ENCODE data around the gene OR52K2. TPM values are rescaled to one million over a fixed set of nuclear protein-coding genes. Genes with fewer than 3 reads are reported as not detected.

OR52K2 gene
- total and polyA plus RNA-seq, 2 of the 13 experiments (the other 11 are each of a cell fraction or from before 2014, with no cell fraction given) = not detected

DNA sequence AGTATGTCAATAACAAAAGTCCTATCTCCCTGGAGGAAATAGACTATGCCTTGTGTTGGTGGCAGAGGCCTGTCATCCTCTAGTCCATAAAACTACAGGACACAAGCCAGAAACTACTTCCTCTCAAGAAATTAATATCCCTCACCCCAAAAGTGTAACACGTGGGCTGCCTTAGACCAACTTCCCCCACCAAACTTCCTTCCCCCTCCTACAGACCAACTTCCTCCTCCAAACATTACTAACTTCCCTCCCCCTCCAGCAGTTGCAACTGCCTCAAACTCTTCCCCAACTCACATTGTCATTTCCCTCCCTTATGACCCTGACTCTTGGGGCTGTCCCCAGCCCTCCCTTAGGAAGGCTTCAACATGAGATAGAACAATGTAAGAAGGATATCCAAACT is 6.3 kb downstream of the OR52K2 start:
- H4K20me1 ChIP-seq (ENCODE audit: insufficient read depth, low read length) = no peaks in the 10 kb centered on the region
- ChIA-PET POLR2A (no interaction called here), CTCF (ENCODE audit: low intra/inter-chr PET ratio, low total read pairs) (no interaction called here)
- FAIRE-seq = no peak
- no peak for DNase-seq (ENCODE audit: low spot score)
- H3K27ac ChIP-seq (ENCODE audit: extremely low read length, insufficient read depth, low read length) = no peak overlapping the region
- H3K9ac ChIP-seq (ENCODE audit: insufficient read depth, low read depth, low read length) = no peak overlapping the region
- H3K4me3 ChIP-seq (replicated peaks in 1 of 3; ENCODE audit: insufficient read depth in 1 of 3, low read depth in 2 of 3, low read length in 3 of 3) = no peak overlapping the region
- H3K27me3 ChIP-seq (ENCODE audit: control insufficient read depth in 1 of 2, insufficient read depth in 2 of 2, low read length in 2 of 2) = no peaks in the 10 kb centered on the region; a peak in 1 of 5 replicates
- H3K9me3 ChIP-seq (ENCODE audit: low read length) = no peaks in the 10 kb centered on the region
- no peak overlapping the region for H3K4me2 ChIP-seq (ENCODE audit: low read depth, low read length)
- in situ Hi-C loops (cut with HindIII; ENCODE audit: extremely low pct_ligation_motif_present, low pct_unique_long_range_greater_than_20kb) = no loop called here
- BruUV-seq (replicated peaks) = no TSS peak
- H3K36me3 ChIP-seq (replicated peaks in 1 of 2; ENCODE audit: control insufficient read depth in 1 of 2, insufficient read depth in 2 of 2, low read length in 2 of 2) = no peaks in the 10 kb centered on the region
- H3K4me1 ChIP-seq (ENCODE audit: insufficient read depth, low read length) = no peaks in the 10 kb centered on the region
- TF ChIP-seq ZFP90 (CRISPR knock-in tag; IDR thresholded peaks at IDR 0.05; ENCODE audit: borderline replicate concordance) (no peak), ZNF816 (CRISPR knock-in tag; IDR thresholded peaks at IDR 0.05; ENCODE audit: borderline replicate concordance) (no peak), ZNF530 (CRISPR knock-in tag; IDR thresholded peaks at IDR 0.05; ENCODE audit: low read depth) (no peak), MEIS1 (CRISPR knock-in tag; IDR thresholded peaks at IDR 0.05; ENCODE audit: borderline replicate concordance) (no peak)
- TF ChIP-seq, protein P1, sequence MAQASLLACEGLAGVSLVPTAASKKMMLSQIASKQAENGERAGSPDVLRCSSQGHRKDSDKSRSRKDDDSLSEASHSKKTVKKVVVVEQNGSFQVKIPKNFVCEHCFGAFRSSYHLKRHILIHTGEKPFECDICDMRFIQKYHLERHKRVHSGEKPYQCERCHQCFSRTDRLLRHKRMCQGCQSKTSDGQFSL (CRISPR knock-in tag; IDR thresholded peaks at IDR 0.05) = no peak
- TF ChIP-seq, protein P2, sequence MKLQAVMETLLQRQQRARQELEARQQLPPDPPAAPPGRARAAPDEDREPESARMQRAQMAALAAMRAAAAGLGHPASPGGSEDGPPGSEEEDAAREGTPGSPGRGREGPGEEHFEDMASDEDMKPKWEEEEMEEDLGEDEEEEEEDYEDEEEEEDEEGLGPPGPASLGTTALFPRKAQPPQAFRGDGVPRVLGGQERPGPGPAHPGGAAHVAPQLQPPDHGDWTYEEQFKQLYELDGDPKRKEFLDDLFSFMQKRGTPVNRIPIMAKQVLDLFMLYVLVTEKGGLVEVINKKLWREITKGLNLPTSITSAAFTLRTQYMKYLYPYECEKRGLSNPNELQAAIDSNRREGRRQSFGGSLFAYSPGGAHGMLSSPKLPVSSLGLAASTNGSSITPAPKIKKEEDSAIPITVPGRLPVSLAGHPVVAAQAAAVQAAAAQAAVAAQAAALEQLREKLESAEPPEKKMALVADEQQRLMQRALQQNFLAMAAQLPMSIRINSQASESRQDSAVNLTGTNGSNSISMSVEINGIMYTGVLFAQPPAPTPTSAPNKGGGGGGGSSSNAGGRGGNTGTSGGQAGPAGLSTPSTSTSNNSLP (IDR thresholded peaks at IDR 0.05; ENCODE audit: low read depth, low read length) = no peak
- WGBS (ENCODE audit: low lambda C conversion rate) = 0% methylated on average over 1 of the region's 1 CpG
- no peak for ATAC-seq
- H2AFZ ChIP-seq (ENCODE audit: low read length) = no peak overlapping the region
- intact Hi-C loops (cut with micrococcal nuclease; ENCODE audit: unreplicated experiment) = no loop called here
- no peaks in the 10 kb centered on the region for H3K79me2 ChIP-seq (ENCODE audit: insufficient read depth, low read length)

DNA sequence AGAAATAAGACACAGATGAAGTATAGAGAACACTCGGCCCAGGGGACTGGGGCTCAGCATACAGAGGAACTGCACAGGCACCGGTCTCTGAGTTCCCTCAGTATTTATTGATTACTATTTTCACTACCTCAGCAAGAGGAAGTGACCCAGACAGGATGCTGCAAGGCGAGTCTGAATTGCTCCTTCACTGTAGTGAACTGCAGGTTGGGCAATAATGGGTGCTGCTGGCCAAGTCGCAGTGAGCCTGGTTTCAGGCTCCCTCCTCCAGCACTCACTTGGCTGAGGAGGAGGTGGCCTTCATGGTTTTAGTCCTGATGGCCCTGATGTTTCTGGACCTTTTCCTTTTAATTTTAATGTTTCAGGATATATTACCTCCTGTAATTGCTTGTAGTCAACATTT is 10.4 kb downstream of the OR52K2 start:
- BruUV-seq (replicated peaks) = no TSS peak
- no peak overlapping the region for H3K4me2 ChIP-seq (ENCODE audit: low read depth, low read length)
- no peaks in the 10 kb centered on the region for H4K20me1 ChIP-seq (ENCODE audit: insufficient read depth, low read length)
- no peak for FAIRE-seq
- H3K36me3 ChIP-seq (replicated peaks in 1 of 2; ENCODE audit: control insufficient read depth in 1 of 2, insufficient read depth in 2 of 2, low read length in 2 of 2) = no peaks in the 10 kb centered on the region
- intact Hi-C loops (cut with micrococcal nuclease; ENCODE audit: unreplicated experiment) (no loop called here), in situ Hi-C loops (cut with HindIII; ENCODE audit: extremely low pct_ligation_motif_present, low pct_unique_long_range_greater_than_20kb) (no loop called here)
- no peaks in the 10 kb centered on the region for H3K27me3 ChIP-seq (ENCODE audit: control insufficient read depth in 1 of 2, insufficient read depth in 2 of 2, low read length in 2 of 2)
- CTCF ChIA-PET (ENCODE audit: low intra/inter-chr PET ratio, low total read pairs) = no interaction called here
- WGBS (ENCODE audit: low lambda C conversion rate) = 16% methylated on average over 4 of the region's 4 CpGs
- H3K9ac ChIP-seq (ENCODE audit: insufficient read depth, low read depth, low read length) = no peak overlapping the region
- no peak overlapping the region for H2AFZ ChIP-seq (ENCODE audit: low read length)
- no peak overlapping the region for H3K27ac ChIP-seq (ENCODE audit: extremely low read length, insufficient read depth, low read length)
- DNase-seq (ENCODE audit: low spot score) = no peak
- no peak for ATAC-seq
- no peaks in the 10 kb centered on the region for H3K79me2 ChIP-seq (ENCODE audit: insufficient read depth, low read length)
- POLR2A ChIA-PET = no interaction called here
- no peak for TF ChIP-seq MXD4 (CRISPR knock-in tag; IDR thresholded peaks at IDR 0.05)
- H3K4me1 ChIP-seq (ENCODE audit: insufficient read depth, low read length) = no peaks in the 10 kb centered on the region
- H3K4me3 ChIP-seq (replicated peaks in 1 of 3; ENCODE audit: insufficient read depth in 1 of 3, low read depth in 2 of 3, low read length in 3 of 3) = no peak overlapping the region
- peaks cover 11% of the 10 kb centered on the region; the same call in 1 of the 2 replicates for H3K9me3 ChIP-seq (ENCODE audit: low read length)

All from HepG2 (cell line).